ENCODE results near the gene YJEFN3. TPM values are rescaled to one million over a fixed set of nuclear protein-coding genes. Genes with fewer than 3 reads are reported as not detected.

Gene YJEFN3
- total RNA-seq, 4 donors from 2014 or later = 0.45 to 1.4 (median 0.96) TPM

DNA sequence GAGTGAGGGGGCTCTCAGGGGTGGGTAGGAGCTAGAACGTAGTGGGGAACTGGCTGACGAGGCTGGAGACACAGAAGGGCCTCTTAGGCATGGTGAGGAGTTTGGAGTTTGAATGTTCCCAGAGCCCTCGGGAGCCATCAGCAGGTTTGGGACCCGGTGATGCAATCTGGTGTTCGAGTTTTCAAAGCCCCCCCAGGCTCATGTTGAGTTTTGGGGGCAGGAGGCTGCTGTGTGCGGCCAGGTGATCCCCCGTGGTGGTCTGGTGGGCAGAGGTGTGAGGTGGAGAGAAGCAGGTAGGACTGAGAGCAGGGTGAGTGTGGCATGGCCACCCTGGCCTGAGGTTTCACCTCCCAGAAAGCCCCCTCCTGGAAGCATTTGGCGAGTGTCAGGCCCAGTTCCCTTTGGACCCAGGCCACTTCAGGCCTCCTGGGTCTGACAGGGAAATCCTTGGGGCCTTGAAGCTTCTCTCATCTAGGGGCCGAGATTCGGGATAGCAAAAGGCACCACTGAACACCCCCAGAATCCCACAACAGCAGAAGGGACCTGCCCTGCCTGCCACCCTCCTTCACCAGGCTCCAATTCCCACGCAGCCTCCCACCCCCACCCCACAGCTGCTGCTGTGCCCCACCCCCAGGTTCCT is 1.2 kb downstream of the YJEFN3 start:
- TF ChIP-seq EP300 (IDR thresholded peaks at IDR 0.05) = no peak
- TF ChIP-seq CTCF (IDR thresholded peaks at IDR 0.05) = no peak
- Histone ChIP-seq H3K4me1 (peaks cover 0 to 50% (median 0%) of the 10 kb centered on the region in 3 donors), H3K27me3 (no peaks in the 10 kb centered on the region), H3K9me3 (no peaks in the 10 kb centered on the region), H3K27ac (no peak overlapping the region), H3K4me3 (no peak overlapping the region), H3K36me3 (peaks cover 0 to 37% of the 10 kb centered on the region in 2 donors)
- 70% methylated on average over 2 to 5 of the region's 11 CpGs for WGBS, 2 donors (ENCODE audit: low coverage in 1 of 2)
- no peak for ATAC-seq

DNA sequence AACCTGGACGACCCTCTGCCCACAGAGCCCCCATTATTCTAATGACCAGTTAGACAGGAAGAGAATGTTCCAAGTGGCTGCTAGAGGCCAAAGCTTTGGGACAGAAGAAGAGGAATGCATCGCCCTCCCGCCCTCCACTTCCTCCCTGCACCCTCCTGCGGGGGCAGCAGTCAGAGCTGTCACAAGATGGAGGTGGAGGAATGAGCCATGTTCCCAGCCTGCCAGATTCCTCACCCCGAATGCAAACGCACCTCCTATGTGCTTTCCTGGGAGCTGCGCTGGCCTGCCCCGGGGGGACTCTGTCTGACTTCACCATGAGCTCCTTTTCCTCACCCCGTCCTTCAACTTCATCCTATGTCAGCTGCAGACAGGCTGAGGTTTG is 1.7 kb downstream of the YJEFN3 start:
- H3K4me1 ChIP-seq = peaks cover 0 to 45% (median 0%) of the 10 kb centered on the region in 3 donors
- no peaks in the 10 kb centered on the region for H3K9me3 ChIP-seq
- H3K27me3 ChIP-seq = no peaks in the 10 kb centered on the region
- H3K36me3 ChIP-seq = peaks cover 0 to 37% of the 10 kb centered on the region in 2 donors
- no peak overlapping the region for H3K4me3 ChIP-seq
- no peak for TF ChIP-seq CTCF (IDR thresholded peaks at IDR 0.05)
- TF ChIP-seq POLR2AphosphoS5 (IDR thresholded peaks at IDR 0.05) = no peak
- TF ChIP-seq POLR2A (IDR thresholded peaks at IDR 0.05) = no peak
- TF ChIP-seq EP300 (IDR thresholded peaks at IDR 0.05) = no peak
- H3K27ac ChIP-seq = no peak overlapping the region
- whole genome bisulfite sequencing, 2 donors (ENCODE audit: low coverage in 1 of 2) = 57 to 77% methylated on average over 4 of the region's 9 CpGs
- ATAC-seq = no peak

DNA sequence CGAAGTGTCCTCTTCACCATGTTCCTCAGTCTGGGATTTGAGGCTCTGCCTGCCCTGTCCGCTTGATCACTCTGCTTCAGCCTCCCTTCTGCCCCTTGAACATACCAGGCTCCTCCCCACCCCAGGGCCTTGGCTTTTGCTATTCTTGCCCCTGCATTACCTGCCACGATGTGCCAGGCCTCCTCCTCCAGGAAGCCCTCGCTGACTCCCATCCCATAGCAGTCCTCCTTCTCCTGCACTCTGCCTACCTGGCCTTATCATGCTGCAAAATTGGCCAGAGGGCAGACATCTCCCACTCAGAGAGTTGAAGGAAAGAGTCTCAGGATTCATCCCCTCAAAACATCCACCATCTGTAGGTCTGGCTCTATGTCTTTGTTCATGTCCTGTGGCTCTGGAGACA is 2.2 kb downstream of the YJEFN3 start:
- H3K9me3 ChIP-seq = no peaks in the 10 kb centered on the region
- no peak for ATAC-seq
- no peak for TF ChIP-seq EP300 (IDR thresholded peaks at IDR 0.05)
- no peak for TF ChIP-seq POLR2A (IDR thresholded peaks at IDR 0.05)
- TF ChIP-seq CTCF (IDR thresholded peaks at IDR 0.05) = no peak
- no peak for TF ChIP-seq POLR2AphosphoS5 (IDR thresholded peaks at IDR 0.05)
- peaks cover 0 to 40% (median 0%) of the 10 kb centered on the region in 3 donors for H3K4me1 ChIP-seq
- H3K36me3 ChIP-seq = peaks cover 0 to 37% of the 10 kb centered on the region in 2 donors
- H3K27me3 ChIP-seq = no peaks in the 10 kb centered on the region
- no peak overlapping the region for H3K4me3 ChIP-seq
- no peak overlapping the region for H3K27ac ChIP-seq
- 86% methylated on average over 4 of the region's 4 CpGs; no CpG with 5 or more reads in 1 of the 2 donors for WGBS, 2 donors (ENCODE audit: low coverage in 1 of 2)

GRCh38 chr19:19531951-19532805 is 3.5 kb downstream of the YJEFN3 start:
- H3K27me3 ChIP-seq = no peaks in the 10 kb centered on the region
- peak; percentile 75 for ATAC-seq
- no peaks in the 10 kb centered on the region for H3K9me3 ChIP-seq
- H3K4me1 ChIP-seq = peaks cover 0 to 29% (median 0%) of the 10 kb centered on the region in 3 donors
- H3K36me3 ChIP-seq = peaks cover 0 to 27% of the 10 kb centered on the region in 2 donors
- H3K4me3 ChIP-seq = no peak overlapping the region
- TF ChIP-seq POLR2A (IDR thresholded peaks at IDR 0.05) (no peak), CTCF (IDR thresholded peaks at IDR 0.05) (peak in 3 of 4 experiments; percentile 92 to 98 (median 93))
- 12 to 40% methylated on average over 2 to 7 of the region's 48 CpGs for WGBS, 2 donors (ENCODE audit: low coverage in 1 of 2)
- no peak overlapping the region for H3K27ac ChIP-seq

Data from gastroesophageal sphincter (tissue), 4 donors.